PC-9 (cell line): ENCODE data around the gene INKA1.

Experiments used
- CTCF ChIP-seq: fragments of 200-600 bp; sonication (generic); conservative IDR thresholded peaks from 2 replicates; pipeline ENCODE4 v1.6.1; 2017; ENCODE audit warnings: mixed run types, antibody characterized with exemption, mild to moderate bottlenecking, moderate library complexity
- EZH2 ChIP-seq: fragments of 200-600 bp; sonication (generic); IDR thresholded peaks from 2 replicates; pipeline ENCODE4 v1.8.0; 2017; ENCODE audit warnings: antibody characterized with exemption, low read depth

GRCh38 chr3:49787182-49787464, 15.9 kb upstream of the INKA1 start:
- TF ChIP-seq CTCF (no peak), EZH2 (no peak)
